ENCODE results near the gene OPA1.

The OPA1 gene

GRCh38 chr3:193737191-193737751, 144.3 kb downstream of the OPA1 start:
- no peak for DNase-seq (ENCODE audit: low read depth)

GRCh38 chr3:193742628-193743027, 149.6 kb downstream of the OPA1 start:
- no peak for DNase-seq (ENCODE audit: low read depth)

- DNase-seq (ENCODE audit: low read depth), result no peak
Measured at GRCh38 chr3:193743702-193744047, 150.7 kb downstream of the OPA1 start.

- DNase-seq (ENCODE audit: low read depth), result no peak
Measured at GRCh38 chr3:193744048-193744821, 151.2 kb downstream of the OPA1 start.

- DNase-seq (ENCODE audit: low read depth), result no peak
Measured at GRCh38 chr3:193744822-193745684, 152.0 kb downstream of the OPA1 start.

GRCh38 chr3:193746832-193747231, 153.8 kb downstream of the OPA1 start:
- no peak for DNase-seq (ENCODE audit: low read depth)

Data from activated T-helper 1 cell treated with Interleukin-2 at 50 U/mL for 16 hours (primary cell).